Endodermal cell (in vitro differentiated cells): Measurements from ENCODE around the gene GNAI3. TPM values are rescaled to one million over a fixed set of nuclear protein-coding genes. Genes with fewer than 3 reads are reported as not detected.
A peak's percentile ranks its signal among the peaks of the same experiment; 100 is the strongest.

Source experiments
- DNase-seq: peaks from one replicate; pipeline ENCODE4 v3.0.0-alpha.2; 2017
- H3K27ac ChIP-seq: 2 replicates; pipeline ENCODE4 v1.5.1; 2013; ENCODE audit warnings: mild to moderate bottlenecking, low read depth, low read length, moderate library complexity
- H3K27me3 ChIP-seq: 2 replicates; pipeline ENCODE4 v1.6.1; 2013; ENCODE audit warnings: mild to moderate bottlenecking, low read length, moderate library complexity; ENCODE audit not compliant: insufficient read depth, control insufficient read depth, poor library complexity, severe bottlenecking
- H3K36me3 ChIP-seq: 2 replicates; pipeline ENCODE4 v1.7.0; 2013; ENCODE audit warnings: mild to moderate bottlenecking, low read length, moderate library complexity; ENCODE audit not compliant: control insufficient read depth, insufficient read depth
- H3K4me1 ChIP-seq: one replicate; pipeline ENCODE4 v1.7.0; 2013; ENCODE audit warnings: low read length; ENCODE audit not compliant: control insufficient read depth, insufficient read depth
- H3K4me3 ChIP-seq: 2 replicates; pipeline ENCODE4 v1.5.1; 2013; ENCODE audit warnings: mild to moderate bottlenecking, low read length, moderate library complexity
- H3K9ac ChIP-seq: 2 replicates; pipeline ENCODE4 v1.6.1; 2013; ENCODE audit warnings: mild to moderate bottlenecking, low read length, moderate library complexity; ENCODE audit not compliant: poor library complexity, severe bottlenecking; ENCODE audit errors: extremely low read depth
- H3K9me3 ChIP-seq: 2 replicates; pipeline ENCODE4 v1.6.1; 2013; ENCODE audit warnings: mild to moderate bottlenecking, low read length, moderate library complexity; ENCODE audit not compliant: control insufficient read depth
- H3K27ac Mint-ChIP-seq: 2 replicates; pipeline ENCODE4 v1.8.0; 2020; ENCODE audit warnings: mixed read lengths
- H3K27me3 Mint-ChIP-seq: 2 replicates; pipeline ENCODE4 v1.8.0; 2021; ENCODE audit warnings: mild to moderate bottlenecking, mixed read lengths; ENCODE audit not compliant: insufficient read depth
- H3K36me3 Mint-ChIP-seq: 2 replicates; pipeline ENCODE4 v1.8.0; 2020; ENCODE audit warnings: low read depth, mixed read lengths
- H3K4me1 Mint-ChIP-seq: 2 replicates; pipeline ENCODE4 v1.8.0; 2020; ENCODE audit warnings: mixed read lengths
- H3K4me3 Mint-ChIP-seq: 2 replicates; pipeline ENCODE4 v1.8.0; 2020; ENCODE audit warnings: mild to moderate bottlenecking, moderate library complexity, mixed read lengths
- H3K9me3 Mint-ChIP-seq: 2 replicates; pipeline ENCODE4 v1.8.0; 2020; ENCODE audit warnings: mild to moderate bottlenecking, mixed read lengths
- WGBS, 2 experiments: methylation state at CpG; one replicate each; pipeline versions ENCODE4 v1.1.5 to v1.1.7; 2013; ENCODE audit warnings: missing lambda C conversion rate in 2 of 2, mixed read lengths in 1 of 2; ENCODE audit not compliant: insufficient coverage in 1 of 2, insufficient read length in 1 of 2; 5-methylcytosine and 5-hydroxymethylcytosine counted together
- total RNA-seq, 2 donors: library from RNA; stranded (reverse); fragmentation: NEBNext Ultra II Directional in 1 of 2; extraction: Animal tissue kit (Norgen Biotek cat#: 25700) in 1 of 2; gene quantifications; 2 replicates in 1 of 2; 3 replicates in 1 of 2; pipeline ENCODE4 v1.2.1, GENCODE V29; 2021
- TF ChIP-seq, protein P1 (sequence below): fragments of 200-600 bp; sonication (generic); conservative IDR thresholded peaks from 2 replicates; pipeline ENCODE4 v1.5.0; 2021; ENCODE audit warnings: antibody characterized with exemption, mild to moderate bottlenecking

The GNAI3 gene
- total RNA-seq, 2 donors from 2014 or later, result 10.1 to 10.9 TPM

- TF ChIP-seq, protein P1, sequence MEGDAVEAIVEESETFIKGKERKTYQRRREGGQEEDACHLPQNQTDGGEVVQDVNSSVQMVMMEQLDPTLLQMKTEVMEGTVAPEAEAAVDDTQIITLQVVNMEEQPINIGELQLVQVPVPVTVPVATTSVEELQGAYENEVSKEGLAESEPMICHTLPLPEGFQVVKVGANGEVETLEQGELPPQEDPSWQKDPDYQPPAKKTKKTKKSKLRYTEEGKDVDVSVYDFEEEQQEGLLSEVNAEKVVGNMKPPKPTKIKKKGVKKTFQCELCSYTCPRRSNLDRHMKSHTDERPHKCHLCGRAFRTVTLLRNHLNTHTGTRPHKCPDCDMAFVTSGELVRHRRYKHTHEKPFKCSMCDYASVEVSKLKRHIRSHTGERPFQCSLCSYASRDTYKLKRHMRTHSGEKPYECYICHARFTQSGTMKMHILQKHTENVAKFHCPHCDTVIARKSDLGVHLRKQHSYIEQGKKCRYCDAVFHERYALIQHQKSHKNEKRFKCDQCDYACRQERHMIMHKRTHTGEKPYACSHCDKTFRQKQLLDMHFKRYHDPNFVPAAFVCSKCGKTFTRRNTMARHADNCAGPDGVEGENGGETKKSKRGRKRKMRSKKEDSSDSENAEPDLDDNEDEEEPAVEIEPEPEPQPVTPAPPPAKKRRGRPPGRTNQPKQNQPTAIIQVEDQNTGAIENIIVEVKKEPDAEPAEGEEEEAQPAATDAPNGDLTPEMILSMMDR, result no peak
- H3K36me3 Mint-ChIP-seq, result peaks cover 12% of the 10 kb centered on the region
- H3K4me1 ChIP-seq, result no peaks in the 10 kb centered on the region
Observed at GRCh38 chr1:109603229-109603628, 54.8 kb downstream of the GNAI3 start.

GRCh38 chr1:109605381-109605780 lies 57.0 kb downstream of the GNAI3 start:
- no peaks in the 10 kb centered on the region for H3K27me3 ChIP-seq
- H3K36me3 ChIP-seq, result peaks cover 15% of the 10 kb centered on the region
- no peaks in the 10 kb centered on the region for H3K27me3 Mint-ChIP-seq
- no peak for DNase-seq
- WGBS, 2 experiments, result 92 to 100% methylated on average over 1 of the region's 1 CpG
- H3K9me3 ChIP-seq, result no peaks in the 10 kb centered on the region
- TF ChIP-seq, protein P1, result no peak
- H3K27ac Mint-ChIP-seq, result no peak overlapping the region
- H3K9ac ChIP-seq, result no peak overlapping the region
- H3K4me3 ChIP-seq, result no peak overlapping the region
- H3K27ac ChIP-seq, result no peak overlapping the region
- H3K4me1 Mint-ChIP-seq, result no peaks in the 10 kb centered on the region
- no peak overlapping the region for H3K4me3 Mint-ChIP-seq
- H3K9me3 Mint-ChIP-seq, result no peaks in the 10 kb centered on the region
- no peaks in the 10 kb centered on the region for H3K4me1 ChIP-seq
- peaks cover 4% of the 10 kb centered on the region for H3K36me3 Mint-ChIP-seq

More at GRCh38 chr1:109603229-109603628, 54.8 kb downstream of the GNAI3 start:
- Histone ChIP-seq H3K9ac (no peak overlapping the region), H3K4me3 (no peak overlapping the region), H3K27me3 (no peaks in the 10 kb centered on the region), H3K27ac (no peak overlapping the region), H3K36me3 (peaks cover 28% of the 10 kb centered on the region), H3K9me3 (no peaks in the 10 kb centered on the region)
- Mint-ChIP-seq H3K9me3 (no peaks in the 10 kb centered on the region), H3K4me1 (no peaks in the 10 kb centered on the region), H3K4me3 (no peak overlapping the region), H3K27me3 (no peaks in the 10 kb centered on the region), H3K27ac (no peak overlapping the region)
- no peak for DNase-seq
- 99 to 100% methylated on average over 2 to 3 of the region's 3 CpGs for WGBS, 2 experiments

- H3K27me3 Mint-ChIP-seq, result no peaks in the 10 kb centered on the region
- 94 to 100% methylated on average over 3 of the region's 3 CpGs for WGBS, 2 experiments
- H3K4me1 ChIP-seq, result no peaks in the 10 kb centered on the region
- H3K4me1 Mint-ChIP-seq, result peaks cover 7% of the 10 kb centered on the region
- TF ChIP-seq, protein P1, result no peak
- no peaks in the 10 kb centered on the region for H3K36me3 ChIP-seq
- H3K4me3 Mint-ChIP-seq, result no peak overlapping the region
- H3K27ac Mint-ChIP-seq, result peak overlapping the region; percentile 83
- DNase-seq, result no peak
- H3K27ac ChIP-seq, result no peak overlapping the region
- H3K4me3 ChIP-seq, result no peak overlapping the region
- no peaks in the 10 kb centered on the region for H3K36me3 Mint-ChIP-seq
- no peaks in the 10 kb centered on the region for H3K9me3 Mint-ChIP-seq
- no peaks in the 10 kb centered on the region for H3K27me3 ChIP-seq
- H3K9me3 ChIP-seq, result no peaks in the 10 kb centered on the region
- H3K9ac ChIP-seq, result no peak overlapping the region
Observed at GRCh38 chr1:109609881-109610280, 61.5 kb downstream of the GNAI3 start.
